HAP-1 (cell line): ENCODE data around the gene BRICD5.

ENCODE experiments used
- DNase-seq, 2 experiments: peaks; one replicate each; pipeline ENCODE4 v3.0.0-alpha.2; 2016 to 2020; ENCODE audit warnings: low spot score in 2 of 2
- H3K27me3 ChIP-seq: fragments of 250-450 bp; sonication (Bioruptor Pico); 2 replicates; pipeline ENCODE4 v1.5.1; 2020; ENCODE audit warnings: low read depth, mild to moderate bottlenecking, moderate library complexity
- H3K36me3 ChIP-seq: fragments of 250-450 bp; sonication (Bioruptor Pico); replicated peaks from 2 replicates; pipeline ENCODE4 v1.5.1; 2020; ENCODE audit warnings: mild to moderate bottlenecking
- H3K4me1 ChIP-seq: fragments of 250-450 bp; sonication (Bioruptor Pico); 2 replicates; pipeline ENCODE4 v1.5.1; 2020; ENCODE audit warnings: mild to moderate bottlenecking
- H3K4me3 ChIP-seq: fragments of 250-450 bp; sonication (Bioruptor Pico); 2 replicates; pipeline ENCODE4 v1.5.1; 2020; ENCODE audit warnings: mild to moderate bottlenecking, moderate library complexity
- H3K9me3 ChIP-seq: fragments of 250-450 bp; sonication (Bioruptor Pico); 2 replicates; pipeline ENCODE4 v1.5.1; 2020; ENCODE audit warnings: mild to moderate bottlenecking, moderate library complexity
- in situ Hi-C: fragments of 300-500 bp; cut with MboI; formaldehyde crosslinking; loops from 3 replicates; pipeline ENCODE4 v1.14.3; 2020; ENCODE audit warnings: low sequenced_read_pairs, inconsistent platforms, mixed read lengths

BRICD5 gene

DNA sequence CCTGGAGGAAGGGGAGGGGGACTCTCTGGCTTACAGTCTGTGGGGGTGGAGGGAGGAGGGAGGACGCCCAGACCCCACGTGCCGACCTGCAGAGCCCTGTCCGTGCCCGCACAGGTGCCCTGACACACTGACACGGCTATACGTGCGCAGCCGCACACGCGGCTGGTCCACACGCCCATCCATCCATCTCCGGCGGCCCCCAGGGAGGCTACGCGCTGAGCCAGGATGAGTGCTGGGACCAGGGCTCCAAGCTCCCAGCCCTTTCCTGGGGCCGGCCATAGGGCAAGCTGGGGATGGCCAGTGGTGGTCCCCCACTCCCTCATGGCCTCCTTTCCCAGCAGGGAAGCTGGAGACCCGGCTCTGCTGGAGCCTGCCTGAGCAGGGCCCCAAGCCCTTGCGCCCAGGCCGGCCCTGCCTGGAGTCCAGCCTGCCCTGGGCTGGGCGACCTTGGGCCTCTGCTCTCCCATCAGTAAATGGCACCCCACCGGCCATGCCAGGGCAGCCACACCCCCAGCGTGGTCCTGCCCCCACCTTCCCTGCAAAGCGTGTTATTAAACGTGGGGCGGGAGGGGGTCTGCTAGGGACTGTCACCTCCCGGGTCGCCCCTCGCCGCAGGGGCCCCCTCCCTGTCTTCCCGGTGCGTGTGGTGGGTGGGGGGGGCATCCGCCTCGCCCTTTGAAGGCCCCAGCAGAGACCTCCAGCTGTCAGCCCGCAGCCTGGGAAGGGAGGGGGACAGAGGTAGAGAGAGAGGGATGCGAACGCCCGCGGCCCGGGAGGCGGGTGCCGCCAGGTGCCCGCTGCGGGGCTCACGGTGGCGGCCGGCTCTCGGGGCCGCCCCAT is 15.1 kb downstream of the BRICD5 start:
- Histone ChIP-seq H3K4me3 (peak overlapping the region; percentile 37), H3K9me3 (no peaks in the 10 kb centered on the region), H3K27me3 (no peaks in the 10 kb centered on the region), H3K4me1 (peaks cover 11% of the 10 kb centered on the region), H3K36me3 (no peaks in the 10 kb centered on the region)
- DNase-seq: no peak
- in situ Hi-C loops: no loop called here

DNA sequence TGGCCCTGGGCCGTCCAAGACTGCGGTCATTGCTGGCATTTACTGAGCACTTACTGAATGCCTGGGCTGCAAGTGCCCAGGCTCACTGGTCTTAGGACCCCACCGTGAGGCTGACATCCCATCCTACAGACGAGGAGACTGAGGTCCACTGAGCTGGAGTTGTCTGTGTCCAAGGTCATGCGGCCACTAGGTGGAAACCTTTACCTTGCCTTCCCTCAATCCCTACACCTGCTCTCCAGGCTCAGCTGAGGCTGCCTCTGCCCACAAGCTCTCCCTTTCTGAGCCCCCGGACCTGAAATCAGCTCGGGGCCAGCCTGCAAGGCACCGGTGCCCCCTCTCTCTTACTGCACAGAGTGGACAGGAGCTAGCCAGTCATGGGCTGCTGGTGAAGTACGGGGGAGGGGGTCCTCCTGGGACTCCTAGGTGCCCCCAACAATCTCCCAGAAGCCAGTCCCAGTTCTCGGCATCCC is 15.8 kb downstream of the BRICD5 start:
- Histone ChIP-seq H3K4me1 (peaks cover 11% of the 10 kb centered on the region), H3K9me3 (no peaks in the 10 kb centered on the region), H3K27me3 (no peaks in the 10 kb centered on the region), H3K4me3 (peak overlapping the region; percentile 37), H3K36me3 (no peaks in the 10 kb centered on the region)
- DNase-seq: peak; percentile 56 to 67
- in situ Hi-C loops: no loop called here

- Histone ChIP-seq H3K9me3 (no peaks in the 10 kb centered on the region), H3K27me3 (no peaks in the 10 kb centered on the region), H3K4me1 (peaks cover 11% of the 10 kb centered on the region), H3K36me3 (no peaks in the 10 kb centered on the region), H3K4me3 (no peak overlapping the region)
- in situ Hi-C loops: no loop called here
- peak in 1 of 2 experiments; percentile 83 for DNase-seq
Measured at GRCh38 chr16:2194166-2194834, 16.4 kb downstream of the BRICD5 start.

DNA sequence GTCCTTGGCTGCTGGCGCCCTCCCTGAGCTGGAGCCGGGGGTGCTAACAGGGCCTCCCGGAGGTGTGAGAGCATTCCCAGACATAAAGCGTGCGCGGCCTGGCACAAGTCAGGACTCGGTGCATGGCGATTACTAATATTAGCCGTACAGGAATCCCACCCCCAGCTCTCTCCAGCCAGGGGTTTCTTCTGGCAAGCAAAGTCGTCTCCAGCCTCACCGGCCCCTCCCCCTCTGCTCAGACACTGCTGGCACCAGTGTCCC is 19.3 kb downstream of the BRICD5 start:
- no peaks in the 10 kb centered on the region for H3K27me3 ChIP-seq
- no peak for DNase-seq
- H3K9me3 ChIP-seq: no peaks in the 10 kb centered on the region
- no peak overlapping the region for H3K4me3 ChIP-seq
- in situ Hi-C loops: no loop called here
- no peaks in the 10 kb centered on the region for H3K36me3 ChIP-seq
- peaks cover 11% of the 10 kb centered on the region for H3K4me1 ChIP-seq

- in situ Hi-C loops: no loop called here
- no peaks in the 10 kb centered on the region for H3K36me3 ChIP-seq
- H3K9me3 ChIP-seq: no peaks in the 10 kb centered on the region
- no peak for DNase-seq
- no peak overlapping the region for H3K4me3 ChIP-seq
- no peaks in the 10 kb centered on the region for H3K27me3 ChIP-seq
- peaks cover 11% of the 10 kb centered on the region for H3K4me1 ChIP-seq
Measured at GRCh38 chr16:2190659-2191445, 19.8 kb downstream of the BRICD5 start.

DNA sequence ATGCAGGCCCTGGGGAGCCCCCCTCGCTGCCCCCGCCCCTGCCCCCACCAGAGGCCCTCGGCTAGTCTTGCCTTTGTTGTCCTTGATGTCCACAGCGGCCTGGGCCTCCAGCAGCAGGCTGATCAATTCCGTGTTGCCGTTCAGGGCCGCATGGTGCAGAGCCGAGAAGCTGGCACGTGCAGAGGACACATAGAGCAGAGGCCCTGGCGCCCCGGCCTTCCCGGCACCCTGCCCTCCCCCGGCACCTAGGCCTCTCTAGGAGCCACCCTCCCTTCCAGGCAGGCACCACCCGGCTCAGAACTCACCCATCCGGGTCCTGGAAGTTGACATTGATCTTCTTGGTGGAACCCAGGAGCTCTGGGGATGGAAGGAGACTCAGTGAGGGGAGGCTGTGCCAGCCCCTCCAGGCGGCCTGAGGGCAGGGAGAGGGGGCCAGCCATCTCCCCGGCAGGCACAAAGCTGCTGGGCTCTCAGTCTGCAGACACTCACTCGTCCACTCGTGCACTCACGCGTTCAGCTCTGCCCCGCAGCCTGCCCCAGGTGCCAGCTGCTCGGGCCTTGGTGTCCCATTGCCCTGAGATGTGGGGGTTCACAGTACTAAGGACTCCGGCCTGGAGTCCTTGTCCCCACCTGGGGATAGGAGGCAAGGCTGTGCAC is 20.5 kb downstream of the BRICD5 start:
- no peak overlapping the region for H3K4me3 ChIP-seq
- DNase-seq: no peak
- H3K27me3 ChIP-seq: no peaks in the 10 kb centered on the region
- no peaks in the 10 kb centered on the region for H3K9me3 ChIP-seq
- no peaks in the 10 kb centered on the region for H3K36me3 ChIP-seq
- peaks cover 6% of the 10 kb centered on the region for H3K4me1 ChIP-seq
- in situ Hi-C loops: no loop called here

- no peak for DNase-seq
- no peaks in the 10 kb centered on the region for H3K4me1 ChIP-seq
- no peaks in the 10 kb centered on the region for H3K36me3 ChIP-seq
- in situ Hi-C loops: no loop called here
- H3K27me3 ChIP-seq: no peaks in the 10 kb centered on the region
- no peak overlapping the region for H3K4me3 ChIP-seq
- H3K9me3 ChIP-seq: no peaks in the 10 kb centered on the region
Measured at GRCh38 chr16:2189252-2189893, 21.3 kb downstream of the BRICD5 start.

DNA sequence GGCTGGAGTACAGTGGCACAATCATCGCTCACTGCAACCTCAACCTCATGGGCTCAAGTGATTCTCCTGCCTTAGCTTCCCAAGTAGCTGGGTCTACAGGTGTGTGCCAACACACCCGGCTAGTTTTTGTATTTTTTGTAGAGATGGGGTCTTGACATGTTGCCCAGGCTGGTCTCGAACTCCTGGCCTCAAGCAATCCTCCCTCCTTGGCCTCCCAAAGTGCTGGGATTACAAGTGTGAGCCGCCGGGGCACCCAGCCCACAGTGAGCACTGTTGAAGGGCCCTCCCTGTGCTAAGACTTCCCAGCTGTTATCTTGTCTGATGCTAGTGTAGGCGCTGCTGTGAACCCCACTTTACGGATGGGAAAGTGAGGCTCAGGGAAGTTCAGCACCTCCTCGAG is 22.3 kb downstream of the BRICD5 start:
- no peak overlapping the region for H3K4me3 ChIP-seq
- no peaks in the 10 kb centered on the region for H3K4me1 ChIP-seq
- no peaks in the 10 kb centered on the region for H3K27me3 ChIP-seq
- in situ Hi-C loops: no loop called here
- no peaks in the 10 kb centered on the region for H3K9me3 ChIP-seq
- DNase-seq: no peak
- H3K36me3 ChIP-seq: no peaks in the 10 kb centered on the region

GRCh38 chr16:2187212-2187611 is 23.5 kb downstream of the BRICD5 start:
- Histone ChIP-seq H3K27me3 (no peaks in the 10 kb centered on the region), H3K9me3 (no peaks in the 10 kb centered on the region), H3K4me3 (no peak overlapping the region), H3K36me3 (peaks cover 7% of the 10 kb centered on the region; the same call in 1 of the 2 replicates), H3K4me1 (no peaks in the 10 kb centered on the region)
- no peak for DNase-seq
- in situ Hi-C loops: no loop called here

- in situ Hi-C loops: no loop called here
- Histone ChIP-seq H3K4me3 (no peak overlapping the region), H3K9me3 (no peaks in the 10 kb centered on the region), H3K4me1 (no peaks in the 10 kb centered on the region), H3K36me3 (peaks cover 8% of the 10 kb centered on the region; the same call in 1 of the 2 replicates), H3K27me3 (no peaks in the 10 kb centered on the region)
- DNase-seq: no peak
Measured at GRCh38 chr16:2186505-2186904, 24.2 kb downstream of the BRICD5 start.

- no peaks in the 10 kb centered on the region for H3K4me1 ChIP-seq
- H3K4me3 ChIP-seq: no peak overlapping the region
- H3K9me3 ChIP-seq: no peaks in the 10 kb centered on the region
- H3K36me3 ChIP-seq: peaks cover 8% of the 10 kb centered on the region; the same call in 1 of the 2 replicates
- no peak for DNase-seq
- H3K27me3 ChIP-seq: no peaks in the 10 kb centered on the region
- in situ Hi-C loops: no loop called here
Measured at GRCh38 chr16:2186064-2186463, 24.6 kb downstream of the BRICD5 start.

- in situ Hi-C loops: no loop called here
- no peaks in the 10 kb centered on the region for H3K9me3 ChIP-seq
- no peak overlapping the region for H3K4me3 ChIP-seq
- no peaks in the 10 kb centered on the region for H3K27me3 ChIP-seq
- peaks cover 8% of the 10 kb centered on the region; the same call in 1 of the 2 replicates for H3K36me3 ChIP-seq
- DNase-seq: no peak
- H3K4me1 ChIP-seq: no peaks in the 10 kb centered on the region
Measured at GRCh38 chr16:2184962-2185361, 25.7 kb downstream of the BRICD5 start.

DNA sequence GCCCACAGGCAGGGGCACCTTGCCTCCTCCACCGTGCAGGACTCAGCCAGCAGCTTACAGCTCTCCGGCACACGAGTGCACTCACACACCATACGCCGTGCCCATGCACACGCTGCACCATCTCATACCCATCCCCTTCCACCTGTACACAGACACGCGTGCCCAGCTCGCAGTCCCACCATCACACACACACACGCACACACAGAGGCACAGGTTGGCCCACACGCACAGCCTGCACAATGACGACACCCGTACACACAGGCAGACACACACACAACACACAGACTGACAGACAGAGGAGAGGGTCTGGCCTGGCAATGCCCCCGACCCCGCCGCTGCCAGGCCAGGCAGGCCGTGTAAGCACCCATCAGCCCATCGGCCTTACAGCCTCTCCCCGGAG is 26.3 kb downstream of the BRICD5 start:
- Histone ChIP-seq H3K36me3 (peaks cover 8% of the 10 kb centered on the region; the same call in 1 of the 2 replicates), H3K9me3 (no peaks in the 10 kb centered on the region), H3K4me1 (no peaks in the 10 kb centered on the region), H3K27me3 (no peaks in the 10 kb centered on the region), H3K4me3 (no peak overlapping the region)
- DNase-seq: no peak
- in situ Hi-C loops: no loop called here
